ENCODE data around the gene KDSR. TPM values are rescaled to one million over a fixed set of nuclear protein-coding genes. Genes with fewer than 3 reads are reported as not detected.

KDSR gene
- total and polyA plus RNA-seq, 7 donors: 10.4 to 33.0 (median 21.6) TPM

- H3K4me1 ChIP-seq: peaks cover 56% of the 10 kb centered on the region
- peak overlapping the region; percentile 91 for H3K27ac ChIP-seq
- H3K9me3 ChIP-seq: no peaks in the 10 kb centered on the region
- WGBS, 3 donors: 23 to 42% (median 27%) methylated on average over 4 of the region's 4 CpGs
- TF ChIP-seq CTCF (IDR thresholded peaks at IDR 0.05): no peak
- no peaks in the 10 kb centered on the region for H3K27me3 ChIP-seq (ENCODE audit: insufficient read depth in 3 of 3, low read length in 2 of 3)
- H3K4me3 ChIP-seq: peak overlapping the region; percentile 56
- no peaks in the 10 kb centered on the region for H3K36me3 ChIP-seq (ENCODE audit: insufficient read depth in 1 of 2, low read depth in 1 of 2)
- DNase-seq (no peak), ATAC-seq (peak in 2 of 4 donors; percentile 46 to 52)
- intact Hi-C loops (cut with DNase I): no loop called here
These were observed 73.1 kb downstream of the KDSR start for GRCh38 chr18:63293935-63294334.

GRCh38 chr18:63292831-63293683 is 73.9 kb downstream of the KDSR start:
- WGBS, 3 donors: 16 to 35% (median 23%) methylated on average over 11 of the region's 11 CpGs
- no peaks in the 10 kb centered on the region for H3K36me3 ChIP-seq (ENCODE audit: insufficient read depth in 1 of 2, low read depth in 1 of 2)
- no peaks in the 10 kb centered on the region for H3K9me3 ChIP-seq
- H3K27me3 ChIP-seq (ENCODE audit: insufficient read depth in 3 of 3, low read length in 2 of 3): no peaks in the 10 kb centered on the region
- peak overlapping the region; percentile 56 for H3K4me3 ChIP-seq
- TF ChIP-seq CTCF (IDR thresholded peaks at IDR 0.05): no peak
- peak; percentile 84 to 90 (median 88) for ATAC-seq
- peak overlapping the region; percentile 91 for H3K27ac ChIP-seq
- intact Hi-C loops (cut with DNase I): no loop called here
- DNase-seq: peak; percentile 31 to 70
- H3K4me1 ChIP-seq: peaks cover 61% of the 10 kb centered on the region

- no peaks in the 10 kb centered on the region for H3K9me3 ChIP-seq
- H3K4me3 ChIP-seq: no peak overlapping the region
- no peaks in the 10 kb centered on the region for H3K27me3 ChIP-seq (ENCODE audit: insufficient read depth in 3 of 3, low read length in 2 of 3)
- no peak for TF ChIP-seq CTCF (IDR thresholded peaks at IDR 0.05)
- peaks cover 64% of the 10 kb centered on the region for H3K4me1 ChIP-seq
- DNase-seq: no peak
- ATAC-seq: no peak
- 65 to 81% (median 69%) methylated on average over 5 of the region's 5 CpGs for WGBS, 3 donors
- intact Hi-C loops (cut with DNase I): no loop called here
- no peaks in the 10 kb centered on the region for H3K36me3 ChIP-seq (ENCODE audit: insufficient read depth in 1 of 2, low read depth in 1 of 2)
- peak overlapping the region; percentile 91 for H3K27ac ChIP-seq
These were observed 75.7 kb downstream of the KDSR start for GRCh38 chr18:63291278-63291677.

GRCh38 chr18:63290821-63291200 is 76.2 kb downstream of the KDSR start:
- Histone ChIP-seq H3K4me1 (peaks cover 68% of the 10 kb centered on the region), H3K27ac (peak overlapping the region; percentile 91), H3K9me3 (no peaks in the 10 kb centered on the region), H3K4me3 (no peak overlapping the region), H3K36me3 (ENCODE audit: insufficient read depth in 1 of 2, low read depth in 1 of 2) (no peaks in the 10 kb centered on the region), H3K27me3 (ENCODE audit: insufficient read depth in 3 of 3, low read length in 2 of 3) (no peaks in the 10 kb centered on the region)
- intact Hi-C loops (cut with DNase I): no loop called here
- ATAC-seq (no peak), DNase-seq (no peak)
- 42 to 53% (median 44%) methylated on average over 7 of the region's 7 CpGs for WGBS, 3 donors
- TF ChIP-seq CTCF (IDR thresholded peaks at IDR 0.05): no peak
